Raji (cell line): ENCODE data around the gene PTPRE.

ENCODE experiments used
- POLR2A ChIP-seq: IDR thresholded peaks from 2 replicates; pipeline ENCODE4 v1.6.1; 2011; ENCODE audit warnings: low read depth, low read length, control low read depth; ENCODE audit not compliant: insufficient read depth

Gene PTPRE

GRCh38 chr10:128036011-128036615 lies 129.2 kb downstream of the PTPRE start:
- TF ChIP-seq POLR2A = no peak

DNA sequence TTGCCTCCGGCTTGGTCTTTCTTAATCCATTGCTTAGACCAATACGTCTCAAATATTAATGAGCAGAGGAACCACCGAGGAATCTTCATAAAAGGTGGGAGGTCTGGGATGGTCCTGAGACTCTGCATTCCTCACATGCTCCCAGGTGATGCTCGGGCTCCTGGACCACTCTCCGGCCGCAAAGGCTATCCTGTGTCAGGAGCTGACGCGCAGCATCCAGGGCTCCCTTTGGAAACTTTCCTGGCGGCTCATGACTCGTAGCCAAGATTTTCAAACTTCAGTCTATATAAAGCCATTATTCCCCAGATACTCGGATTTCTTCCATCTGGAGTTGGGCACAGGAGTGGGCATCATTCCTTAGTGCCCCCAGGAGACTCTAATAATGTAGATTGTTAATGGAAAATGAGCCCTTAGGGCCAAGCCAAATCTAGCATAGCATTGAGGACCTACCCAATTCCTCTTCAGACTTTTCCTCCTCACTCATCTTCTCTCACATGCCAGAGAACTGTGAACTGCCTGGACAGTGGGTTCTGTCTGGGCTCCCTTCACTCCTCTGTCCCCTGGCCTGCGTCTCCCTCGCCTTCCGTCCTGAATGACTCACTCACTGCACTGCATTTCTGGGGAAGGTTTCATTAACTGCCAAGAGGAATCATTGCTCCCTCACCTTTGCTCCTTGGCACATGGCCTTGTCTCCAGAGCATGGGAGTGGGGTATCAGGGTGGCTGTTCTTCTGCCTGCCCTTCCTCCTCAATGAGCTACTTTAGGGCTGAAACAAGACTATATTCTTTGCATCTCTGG lies 130.0 kb downstream of the PTPRE start:
- no peak for TF ChIP-seq POLR2A

DNA sequence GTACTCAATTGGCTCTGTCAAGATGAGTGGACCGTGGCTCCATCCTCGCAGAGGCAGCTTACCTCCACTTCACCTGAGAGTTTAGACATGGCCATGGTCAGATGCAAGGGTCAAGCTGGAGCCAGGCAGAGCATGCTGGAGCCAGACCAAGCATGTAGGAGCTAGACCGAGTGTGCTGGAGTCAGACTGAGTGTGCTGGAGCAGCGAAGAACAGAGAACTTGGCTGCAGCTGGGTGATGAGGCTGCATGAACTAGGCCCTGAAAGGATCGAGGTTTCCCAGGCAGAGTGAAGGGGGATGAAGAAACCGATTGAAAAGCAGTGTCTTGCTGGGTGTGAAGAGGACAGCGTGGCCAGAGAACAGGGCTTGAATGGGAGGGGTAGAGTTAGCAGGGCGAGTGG lies 133.2 kb downstream of the PTPRE start:
- no peak for TF ChIP-seq POLR2A

DNA sequence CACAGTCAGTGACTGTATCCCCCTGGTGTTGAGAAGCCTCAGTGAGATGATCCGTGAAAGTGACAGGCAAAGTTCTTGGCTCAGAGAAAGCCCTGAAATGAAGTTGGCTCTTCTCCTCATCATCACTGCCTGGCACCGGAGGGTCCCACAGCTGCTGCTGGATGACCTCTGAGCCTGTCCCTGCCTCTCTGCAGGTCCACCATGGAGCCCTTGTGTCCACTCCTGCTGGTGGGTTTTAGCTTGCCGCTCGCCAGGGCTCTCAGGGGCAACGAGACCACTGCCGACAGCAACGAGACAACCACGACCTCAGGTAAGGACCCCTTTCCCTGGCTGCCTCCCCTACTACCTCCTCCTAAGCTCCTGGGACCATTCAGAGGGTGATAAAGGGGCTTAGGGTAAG lies 133.8 kb downstream of the PTPRE start:
- no peak for TF ChIP-seq POLR2A

DNA sequence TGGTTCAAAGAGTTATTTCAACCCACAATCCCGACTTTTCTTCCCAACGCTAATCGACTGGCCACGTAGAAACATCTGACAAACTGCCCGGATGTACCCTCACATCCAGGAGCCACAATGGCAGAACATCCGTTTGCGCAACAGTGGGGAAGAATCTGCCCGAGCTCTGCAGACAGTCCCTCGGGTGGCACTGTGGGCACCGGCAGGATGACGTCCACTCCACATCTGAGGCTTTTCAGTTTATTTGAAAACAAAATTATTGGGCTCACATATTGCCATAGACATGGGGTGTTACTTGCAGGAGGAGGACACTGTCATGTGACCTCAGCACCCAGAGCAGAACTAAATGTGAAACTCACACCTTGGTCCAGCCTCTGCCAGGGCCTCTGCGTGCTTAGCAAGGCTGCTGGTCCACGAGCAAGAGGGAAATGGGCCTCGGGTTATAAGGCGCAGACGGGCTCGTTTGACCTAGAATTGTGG lies 135.3 kb downstream of the PTPRE start:
- no peak for TF ChIP-seq POLR2A

GRCh38 chr10:128043259-128044045 lies 136.5 kb downstream of the PTPRE start:
- no peak for TF ChIP-seq POLR2A

DNA sequence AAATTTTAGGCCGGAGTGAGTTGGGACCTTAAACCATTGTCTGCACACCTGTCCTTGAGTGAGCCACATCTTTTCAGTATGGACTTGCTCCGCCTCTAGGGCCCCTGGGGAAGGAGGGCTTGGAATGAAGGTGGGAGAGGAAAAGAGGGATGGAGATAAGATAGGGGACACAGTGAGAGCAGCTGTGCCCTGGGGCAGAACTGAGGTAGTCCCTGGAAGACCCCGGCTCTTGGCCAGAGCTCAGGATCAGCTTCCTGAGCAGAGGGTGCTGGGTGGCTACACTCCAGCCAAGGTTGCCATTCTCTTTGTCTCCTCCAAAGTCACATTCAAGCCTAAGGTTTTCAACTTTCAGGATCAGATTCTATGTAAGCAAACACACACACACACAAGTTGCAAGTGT lies 137.3 kb downstream of the PTPRE start:
- TF ChIP-seq POLR2A = no peak

DNA sequence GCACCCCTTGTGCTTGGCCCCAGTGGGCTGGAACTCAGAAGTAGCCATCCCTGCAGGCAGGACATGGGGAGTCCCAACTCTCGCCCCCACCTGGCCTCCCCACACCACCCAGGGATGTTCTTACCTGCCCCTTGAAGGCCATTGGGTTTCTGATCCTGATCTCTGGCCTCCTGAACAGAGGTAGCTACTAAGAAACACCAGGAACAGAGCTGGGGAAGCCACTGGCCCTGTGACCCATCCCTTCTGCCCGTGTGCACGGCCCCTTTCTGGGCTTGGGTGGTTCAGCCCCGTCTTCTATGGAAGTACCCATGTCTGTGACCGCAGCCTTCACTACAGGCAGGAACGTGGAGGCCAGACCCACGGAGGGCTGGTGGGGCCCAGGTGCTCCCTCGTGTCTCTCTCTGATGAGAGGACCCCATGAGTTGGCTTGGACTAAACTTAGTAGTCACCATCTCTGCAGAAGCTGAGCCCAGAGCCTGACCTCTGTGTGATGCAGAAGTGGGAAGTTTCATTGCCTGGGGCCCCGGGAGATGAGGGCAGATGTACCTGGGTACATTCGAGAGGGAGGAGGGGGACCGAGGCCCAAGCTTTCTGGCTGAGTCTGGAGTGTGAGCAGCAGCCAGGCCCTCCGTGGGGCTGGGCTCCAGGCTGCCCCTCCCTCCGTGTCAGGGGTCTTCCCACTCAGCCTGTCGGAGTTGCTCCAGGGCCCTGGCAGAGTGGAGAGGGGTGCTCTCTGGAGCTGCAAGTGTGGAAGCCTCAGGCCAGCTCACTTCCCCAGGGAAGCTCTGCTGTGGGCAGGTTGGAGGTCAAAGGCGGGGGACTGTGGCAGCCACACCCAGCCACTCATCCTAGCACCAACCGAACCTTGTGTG lies 138.3 kb downstream of the PTPRE start:
- no peak for TF ChIP-seq POLR2A

DNA sequence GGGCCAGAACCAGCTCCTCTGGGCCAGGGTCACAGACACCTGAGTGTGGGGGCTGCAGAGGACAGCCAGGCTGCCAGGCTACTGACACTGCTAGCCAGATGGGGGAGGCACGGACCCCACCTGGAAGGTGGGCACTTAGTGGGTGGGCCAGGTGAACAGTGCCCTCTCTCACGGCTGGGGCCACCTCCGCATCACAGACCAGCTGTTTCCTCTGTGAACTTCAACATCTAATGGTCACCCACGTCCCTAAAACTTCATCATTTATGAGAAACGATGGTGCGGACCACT lies 138.9 kb downstream of the PTPRE start:
- no peak for TF ChIP-seq POLR2A

- TF ChIP-seq POLR2A = no peak
Measured at GRCh38 chr10:128046156-128046952, 139.5 kb downstream of the PTPRE start.

- no peak for TF ChIP-seq POLR2A
Measured at GRCh38 chr10:128046953-128047290, 140.0 kb downstream of the PTPRE start.

GRCh38 chr10:128047351-128047750 lies 140.4 kb downstream of the PTPRE start:
- TF ChIP-seq POLR2A = peak; percentile 64

GRCh38 chr10:128047991-128048818 lies 141.3 kb downstream of the PTPRE start:
- TF ChIP-seq POLR2A = no peak

DNA sequence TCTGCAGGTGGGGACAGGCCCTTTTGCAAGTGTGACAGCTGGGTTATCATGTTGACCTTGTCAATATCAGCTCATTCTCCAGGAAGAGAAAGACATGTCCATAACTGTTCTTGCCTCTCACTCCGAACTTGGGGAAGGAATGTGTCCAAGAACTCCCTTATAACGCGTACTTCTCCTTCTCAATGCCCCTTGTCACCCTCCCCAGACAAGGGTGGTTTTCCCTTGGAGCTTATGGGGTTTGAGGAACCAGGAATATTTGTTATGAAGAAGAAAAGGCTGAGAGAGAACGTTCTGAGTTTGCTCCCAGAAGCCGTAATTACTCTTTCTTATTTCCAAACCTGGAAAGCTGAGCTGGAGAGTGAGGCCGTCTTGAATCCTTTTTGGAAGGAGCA lies 141.9 kb downstream of the PTPRE start:
- TF ChIP-seq POLR2A = no peak
